Glomerular visceral epithelial cell (primary cell): ENCODE results near the gene ZNF154.

Source experiments
- DNase-seq: peaks from one replicate; pipeline ENCODE4 v3.0.0-alpha.2; 2016; ENCODE audit errors: extremely low spot score

The ZNF154 gene

GRCh38 chr19:57675881-57676280, 33.1 kb downstream of the ZNF154 start:
- no peak for DNase-seq

- DNase-seq, result no peak
Observed at GRCh38 chr19:57672466-57672865, 36.5 kb downstream of the ZNF154 start.

- DNase-seq, result no peak
Observed at GRCh38 chr19:57671124-57671895, 37.7 kb downstream of the ZNF154 start.

- no peak for DNase-seq
Observed at GRCh38 chr19:57668635-57669034, 40.4 kb downstream of the ZNF154 start, which contains the start of gene ZSCAN4. ZSCAN4 (plus strand) TSS chr19:57668935; CDS start chr19:57676146, 7,211 bp downstream.

- no peak for DNase-seq
Observed at GRCh38 chr19:57667228-57667627, 41.8 kb downstream of the ZNF154 start.

GRCh38 chr19:57665261-57665806, 43.7 kb downstream of the ZNF154 start:
- DNase-seq, result no peak

DNA sequence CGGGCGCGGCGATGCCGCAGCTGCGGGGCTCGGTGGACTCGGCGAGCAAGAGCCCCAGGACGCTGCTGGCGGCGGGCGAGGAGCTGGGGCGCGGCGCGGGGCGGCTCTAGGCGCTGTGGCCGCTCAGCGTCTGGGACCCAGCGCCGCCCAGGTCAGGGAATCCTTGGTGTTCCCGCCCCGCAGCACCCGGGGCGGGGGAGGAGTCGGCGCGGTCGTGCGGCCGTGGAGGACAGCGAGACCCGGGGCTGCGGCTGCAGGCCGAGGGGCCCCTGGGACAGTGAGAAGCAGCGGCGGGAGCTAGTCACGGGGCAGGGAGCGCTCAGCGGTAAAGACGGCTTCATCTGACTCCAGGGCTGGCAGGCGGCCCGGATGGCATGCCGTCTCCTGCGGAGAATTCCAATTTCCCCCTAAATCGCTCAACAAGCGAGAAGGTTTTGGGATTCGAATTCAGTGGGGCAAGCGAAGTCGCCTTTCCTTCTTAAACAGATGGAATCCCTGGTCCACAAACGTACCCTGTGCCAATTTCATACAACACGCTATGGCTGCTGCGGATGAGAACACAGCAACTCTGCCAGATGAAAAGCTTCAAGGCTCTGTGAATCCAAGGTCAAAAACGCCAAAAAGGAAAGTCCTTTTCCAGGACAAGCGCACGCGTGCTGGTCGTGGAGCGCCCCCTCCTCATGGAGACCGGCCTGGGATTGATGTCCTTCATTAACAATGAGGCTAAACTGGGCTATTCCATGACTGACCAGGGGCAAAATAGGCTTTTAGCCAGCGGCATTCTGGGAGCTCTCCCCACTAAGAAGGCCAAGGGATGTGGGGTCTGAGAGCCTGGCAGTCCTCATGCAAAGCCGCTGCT, 44.5 kb downstream of the ZNF154 start:
- DNase-seq, result peak; percentile 58

- no peak for DNase-seq
Observed at GRCh38 chr19:57656346-57656745, 52.7 kb downstream of the ZNF154 start.

- DNase-seq, result no peak
Observed at GRCh38 chr19:57655443-57655842, 53.6 kb downstream of the ZNF154 start.

GRCh38 chr19:57653689-57654088, 55.3 kb downstream of the ZNF154 start:
- no peak for DNase-seq

DNA sequence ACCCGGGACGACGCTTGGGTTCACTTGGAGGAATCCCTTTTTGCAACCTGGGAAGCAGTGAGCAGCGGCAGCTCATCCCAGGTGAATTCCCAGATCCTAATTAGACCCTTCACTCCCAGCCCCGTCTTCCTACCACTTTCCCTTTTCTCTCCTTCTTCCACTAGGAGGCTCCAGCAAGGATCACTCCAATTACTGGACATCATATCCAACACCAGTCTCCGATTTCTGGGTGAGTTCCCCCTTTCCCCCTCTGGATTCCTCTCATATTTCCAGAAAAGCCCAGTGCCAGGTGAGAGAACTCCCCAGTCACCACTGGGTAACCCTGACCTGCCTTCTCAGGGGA, 57.4 kb downstream of the ZNF154 start:
- no peak for DNase-seq

- DNase-seq, result no peak
Observed at GRCh38 chr19:57648331-57649003, 60.5 kb downstream of the ZNF154 start.
